Measurements from ENCODE around the gene TCERG1L.

- TF ChIP-seq CTCF (IDR thresholded peaks at IDR 0.05; ENCODE audit: insufficient read depth, low read depth, low read length) (no peak), EZH2 (IDR thresholded peaks at IDR 0.05; ENCODE audit: insufficient read depth, low read length) (no peak)
These were observed 175.8 kb downstream of the TCERG1L start for GRCh38 chr10:131135716-131136115.
